Activated naive CD8-positive, alpha-beta T cell treated with anti-CD3 and anti-CD28 coated beads for 36 hours (primary cell): Measurements from ENCODE around the gene INPP4A. TPM values are rescaled to one million over a fixed set of nuclear protein-coding genes. Genes with fewer than 3 reads are reported as not detected.

Experiments used
- total RNA-seq, 2 experiments: library from RNA; stranded (reverse); gene quantifications; one replicate each; pipeline ENCODE4 v1.2.3, GENCODE V29; 2021

The INPP4A gene
- total RNA-seq, 2 experiments from 2014 or later, result 31.6 to 31.9 TPM

Other genes starting within 250 kb of the INPP4A start
- gene CNGA3, start 98.4 kb upstream of the INPP4A start, total RNA-seq, result not detected
- gene COA5, start 163.7 kb downstream of the INPP4A start, total RNA-seq, result 10 to 100 TPM; 27.1 to 27.2 TPM
- gene UNC50, start 163.7 kb downstream of the INPP4A start, total RNA-seq, result 10 to 100 TPM; 29.8 to 30.9 TPM